ENCODE data around the gene DUSP2. TPM values are rescaled to one million over a fixed set of nuclear protein-coding genes. Genes with fewer than 3 reads are reported as not detected.
A peak's percentile ranks its signal among the peaks of the same experiment; 100 is the strongest.

The DUSP2 gene
- total RNA-seq, 1 experiment from 2014 or later: 13.4 TPM

DNA sequence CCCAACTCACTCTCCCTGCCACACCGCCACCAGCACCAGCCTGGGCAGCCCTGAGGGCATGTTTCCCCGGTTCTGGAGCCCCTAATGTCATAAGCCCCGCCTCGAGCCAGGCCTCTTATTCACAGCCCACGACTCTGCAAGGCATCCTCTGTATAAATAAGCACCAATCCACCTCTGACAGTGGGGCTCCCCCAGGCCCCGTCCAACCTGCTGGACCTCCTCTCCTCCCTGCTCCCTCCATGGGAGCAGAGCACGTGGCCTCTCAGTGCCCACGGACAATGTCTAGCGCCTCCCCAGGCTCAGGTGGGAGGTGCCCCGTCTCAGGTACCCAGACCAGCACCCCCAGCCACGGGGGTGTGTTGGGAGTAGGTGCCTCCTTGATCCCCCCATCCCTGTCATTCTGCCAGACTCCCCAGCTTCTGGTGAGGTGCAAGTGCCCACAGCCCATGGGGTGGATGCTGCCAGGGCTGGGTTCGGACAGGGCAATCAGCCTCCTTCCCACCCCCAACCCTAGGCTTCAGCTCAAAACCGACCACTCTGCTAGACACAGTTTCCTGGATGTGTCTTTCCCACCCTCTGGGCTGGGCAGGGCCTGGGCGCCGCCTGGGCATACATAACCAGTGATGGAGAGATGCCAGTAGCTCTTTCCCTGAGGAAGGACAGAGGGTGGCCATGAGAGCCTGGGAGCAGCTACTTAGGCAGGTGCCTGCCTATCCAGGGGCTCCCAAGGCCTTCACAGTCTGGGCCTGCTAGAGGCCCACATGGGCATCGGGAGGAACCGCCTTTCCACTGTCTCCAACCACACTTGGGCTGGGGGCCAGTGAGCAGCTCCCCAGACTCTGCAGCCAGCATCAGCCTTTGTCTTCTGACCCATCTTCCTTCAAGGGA, 27.3 kb downstream of the DUSP2 start:
- no peak overlapping the region for H3K27ac Mint-ChIP-seq (ENCODE audit: unreplicated experiment)
- no TSS peak for BruUV-seq (replicated peaks)

GRCh38 chr2:96116879-96117533, 28.2 kb downstream of the DUSP2 start:
- intact Hi-C loops (cut with micrococcal nuclease; ENCODE audit: unreplicated experiment): loop anchor here (10.0 kb wide), 2 partner anchors 92 to 122 kb away; partner anchors contain the start of gene ANKRD36C
- peaks cover 5% of the 10 kb centered on the region for H3K4me1 Mint-ChIP-seq (ENCODE audit: low read depth, unreplicated experiment)
- POLR2A ChIA-PET: interaction anchor here (1.2 kb wide), 1 partner anchor 21 kb away, joined by 6 read pairs; the partner anchor contains the start of gene ASTL

More for the DNA sequence above, 27.3 kb downstream of the DUSP2 start:
- peak in 1 of 2 experiments; percentile 51 for DNase-seq
- ChIA-PET POLR2A (no interaction called here), CTCF (interaction anchor here (0.7 to 2.2 kb wide), 9 partner anchors 10 to 125 kb away, joined by 3 to 12 read pairs (median 6); partner anchors contain the start of genes ASTL and DUSP2)
- peak in 1 of 2 experiments; percentile 29 for TF ChIP-seq CTCF (IDR thresholded peaks at IDR 0.05; ENCODE audit: insufficient read depth in 1 of 2, low read depth in 1 of 2, low read length in 1 of 2, severe bottlenecking in 1 of 2, unreplicated experiment in 1 of 2)
- Mint-ChIP-seq H3K4me3 (ENCODE audit: unreplicated experiment) (peak overlapping the region; percentile 78), H3K4me1 (ENCODE audit: low read depth, unreplicated experiment) (peaks cover 5% of the 10 kb centered on the region), H3K9me3 (ENCODE audit: unreplicated experiment) (no peaks in the 10 kb centered on the region), H3K36me3 (ENCODE audit: insufficient read depth, unreplicated experiment) (no peaks in the 10 kb centered on the region), H3K27me3 (ENCODE audit: insufficient read depth, unreplicated experiment) (peaks cover 23% of the 10 kb centered on the region)
- H3K36me3 ChIP-seq (ENCODE audit: control insufficient read depth, insufficient read depth, low read length): no peaks in the 10 kb centered on the region
- intact Hi-C loops (cut with micrococcal nuclease; ENCODE audit: unreplicated experiment): loop anchor here (10.0 kb wide), 2 partner anchors 93 to 123 kb away; partner anchors contain the start of gene ANKRD36C
- H3K4me3 ChIP-seq (ENCODE audit: low read depth, low read length): no peak overlapping the region
- peaks cover 14% of the 10 kb centered on the region for H3K4me1 ChIP-seq
- no peaks in the 10 kb centered on the region for H3K9me3 ChIP-seq
- H3K27me3 ChIP-seq (replicated peaks; ENCODE audit: control insufficient read depth, insufficient read depth, low read length): no peaks in the 10 kb centered on the region

More at GRCh38 chr2:96116879-96117533, 28.2 kb downstream of the DUSP2 start:
- Histone ChIP-seq H3K4me1 (peaks cover 14% of the 10 kb centered on the region), H3K27me3 (replicated peaks; ENCODE audit: control insufficient read depth, insufficient read depth, low read length) (no peaks in the 10 kb centered on the region), H3K4me3 (ENCODE audit: low read depth, low read length) (peak overlapping the region; percentile 64), H3K36me3 (ENCODE audit: control insufficient read depth, insufficient read depth, low read length) (no peaks in the 10 kb centered on the region), H3K9me3 (no peaks in the 10 kb centered on the region)
- CTCF ChIA-PET: interaction anchor here (0.6 to 2.2 kb wide), 17 partner anchors 9 to 150 kb away, joined by 3 to 12 read pairs (median 4); partner anchors contain the start of genes ASTL, DUSP2 and STARD7
- H3K4me3 Mint-ChIP-seq (ENCODE audit: unreplicated experiment): peak overlapping the region; percentile 78
- TF ChIP-seq CTCF (IDR thresholded peaks at IDR 0.05; ENCODE audit: insufficient read depth in 1 of 2, low read depth in 1 of 2, low read length in 1 of 2, severe bottlenecking in 1 of 2, unreplicated experiment in 1 of 2): peak; percentile 54 to 85
- no TSS peak for BruUV-seq (replicated peaks)
- H3K27me3 Mint-ChIP-seq (ENCODE audit: insufficient read depth, unreplicated experiment): peaks cover 23% of the 10 kb centered on the region
- no peaks in the 10 kb centered on the region for H3K9me3 Mint-ChIP-seq (ENCODE audit: unreplicated experiment)
- DNase-seq: peak in 1 of 2 experiments; percentile 84
- H3K27ac Mint-ChIP-seq (ENCODE audit: unreplicated experiment): no peak overlapping the region
- H3K36me3 Mint-ChIP-seq (ENCODE audit: insufficient read depth, unreplicated experiment): no peaks in the 10 kb centered on the region

Data from Caco-2 (cell line).